HEK293 (cell line): ENCODE data around the gene CD5L.

ENCODE experiments used
- CTCF ChIA-PET: fragments of 350-600 bp; formaldehyde crosslinking; extraction: SDS; loops from one replicate; lab custom pipeline; 2021; ENCODE audit warnings: antibody characterized with exemption; lab: Yijun Ruan, JAX
- POLR2A ChIA-PET: fragments of 300-600 bp; formaldehyde crosslinking; extraction: SDS; loops from one replicate; lab custom pipeline; 2020; ENCODE audit warnings: antibody characterized with exemption, inconsistent platforms; lab: Yijun Ruan, JAX
- H3K27ac ChIP-seq: fragments of 200-500 bp; sonication (Bioruptor generic); 2 replicates; pipeline ENCODE4 v1.5.1; 2014; ENCODE audit warnings: low read depth, low read length, control low read depth, inconsistent platforms; ENCODE audit errors: extremely low read depth
- H3K36me3 ChIP-seq, 2 experiments: fragments of 200-500 bp in 1 of 2; sonication (Bioruptor generic) in 1 of 2; 1 replicate in 1 of 2; 2 replicates in 1 of 2; pipeline ENCODE4 v1.5.1; 2014 to 2017; ENCODE audit warnings: inconsistent platforms in 2 of 2, low read length in 2 of 2; ENCODE audit not compliant: control insufficient read depth in 2 of 2, insufficient read depth in 1 of 2
- H3K4me1 ChIP-seq: fragments of 200-500 bp; sonication (Bioruptor generic); 2 replicates; pipeline ENCODE4 v1.5.1; 2014; ENCODE audit warnings: mild to moderate bottlenecking, low read length, inconsistent platforms; ENCODE audit not compliant: control insufficient read depth, insufficient read depth
- H3K4me3 ChIP-seq: 2 replicates; pipeline ENCODE4 v1.5.1; 2011; ENCODE audit warnings: low read depth, mild to moderate bottlenecking, control low read depth, low read length, moderate library complexity
- H3K9me3 ChIP-seq: fragments of 200-500 bp; sonication (Bioruptor generic); 2 replicates; pipeline ENCODE4 v1.5.1; 2014; ENCODE audit warnings: low read depth, low read length, inconsistent platforms; ENCODE audit not compliant: control insufficient read depth, insufficient read depth
- GFI1B ChIP-seq: fragments of 450-650 bp; formaldehyde crosslinking; IDR thresholded peaks from 2 replicates; pipeline ENCODE4 v1.5.1; 2016; ENCODE audit warnings: missing biosample characterization, missing genetic modification characterization
- KLF7 ChIP-seq: fragments of 450-650 bp; formaldehyde crosslinking; IDR thresholded peaks from 2 replicates; pipeline ENCODE4 v1.5.1; 2016; ENCODE audit warnings: missing biosample characterization, missing genetic modification characterization, borderline replicate concordance
- KLF8 ChIP-seq: fragments of 450-650 bp; formaldehyde crosslinking; IDR thresholded peaks from 2 replicates; pipeline ENCODE4 v1.5.1; 2016; ENCODE audit warnings: missing biosample characterization, missing genetic modification characterization
- PRDM2 ChIP-seq: fragments of 450-650 bp; formaldehyde crosslinking; IDR thresholded peaks from 2 replicates; pipeline ENCODE4 v1.5.1; 2016; ENCODE audit warnings: missing biosample characterization, missing genetic modification characterization, borderline replicate concordance
- TCF7L2 ChIP-seq: IDR thresholded peaks from 2 replicates; pipeline ENCODE4 v1.6.1; 2011; ENCODE audit warnings: low read depth, mild to moderate bottlenecking, inconsistent platforms, low read length, moderate library complexity, borderline replicate concordance
- TSHZ1 ChIP-seq: fragments of 450-650 bp; formaldehyde crosslinking; IDR thresholded peaks from 2 replicates; pipeline ENCODE4 v1.5.1; 2016; ENCODE audit warnings: missing biosample characterization, missing genetic modification characterization, borderline replicate concordance
- ZBTB20 ChIP-seq: fragments of 450-650 bp; formaldehyde crosslinking; IDR thresholded peaks from 2 replicates; pipeline ENCODE4 v1.5.1; 2016; ENCODE audit warnings: missing biosample characterization, missing genetic modification characterization
- ZEB2 ChIP-seq: fragments of 450-650 bp; formaldehyde crosslinking; IDR thresholded peaks from 2 replicates; pipeline ENCODE4 v1.5.1; 2016; ENCODE audit warnings: missing biosample characterization, missing genetic modification characterization
- ZFP37 ChIP-seq: fragments of 450-650 bp; formaldehyde crosslinking; IDR thresholded peaks from 2 replicates; pipeline ENCODE4 v1.5.1; 2016; ENCODE audit warnings: missing biosample characterization, missing genetic modification characterization
- ZNF174 ChIP-seq: fragments of 450-650 bp; formaldehyde crosslinking; IDR thresholded peaks from 2 replicates; pipeline ENCODE4 v1.5.0; 2017; ENCODE audit warnings: missing biosample characterization, mild to moderate bottlenecking, missing genetic modification characterization
- ZNF202 ChIP-seq: fragments of 450-650 bp; formaldehyde crosslinking; IDR thresholded peaks from 2 replicates; pipeline ENCODE4 v1.5.1; 2016; ENCODE audit warnings: missing biosample characterization, missing genetic modification characterization, borderline replicate concordance
- ZNF324 ChIP-seq: fragments of 450-650 bp; formaldehyde crosslinking; IDR thresholded peaks from 2 replicates; pipeline ENCODE4 v1.5.1; 2016; ENCODE audit warnings: missing biosample characterization, missing genetic modification characterization
- ZNF335 ChIP-seq: fragments of 450-650 bp; formaldehyde crosslinking; conservative IDR thresholded peaks from 2 replicates; pipeline ENCODE4 v1.5.1; 2016; ENCODE audit warnings: missing biosample characterization, missing genetic modification characterization
- ZNF510 ChIP-seq: fragments of 450-650 bp; formaldehyde crosslinking; IDR thresholded peaks from 2 replicates; pipeline ENCODE4 v1.5.1; 2018; ENCODE audit warnings: mild to moderate bottlenecking, missing genetic modification characterization, missing biosample characterization; ENCODE audit not compliant: insufficient replicate concordance
- ZNF530 ChIP-seq: fragments of 450-650 bp; formaldehyde crosslinking; IDR thresholded peaks from 2 replicates; pipeline ENCODE4 v1.5.1; 2016; ENCODE audit warnings: low read depth, missing biosample characterization, missing genetic modification characterization
- ZNF549 ChIP-seq: fragments of 450-650 bp; IDR thresholded peaks from 2 replicates; pipeline ENCODE4 v1.5.1; 2018; ENCODE audit warnings: missing biosample characterization, missing genetic modification characterization, mild to moderate bottlenecking, inconsistent platforms, moderate library complexity
- ZNF580 ChIP-seq: fragments of 450-650 bp; formaldehyde crosslinking; IDR thresholded peaks from 2 replicates; pipeline ENCODE4 v1.5.1; 2016; ENCODE audit warnings: missing biosample characterization, missing genetic modification characterization
- ZNF707 ChIP-seq: fragments of 450-650 bp; formaldehyde crosslinking; IDR thresholded peaks from 2 replicates; pipeline ENCODE4 v1.5.1; 2016; ENCODE audit warnings: missing biosample characterization, missing genetic modification characterization
- ZNF768 ChIP-seq: fragments of 450-650 bp; formaldehyde crosslinking; IDR thresholded peaks from 2 replicates; pipeline ENCODE4 v1.5.1; 2018; ENCODE audit warnings: missing biosample characterization, mild to moderate bottlenecking, missing genetic modification characterization
- ZNF837 ChIP-seq: fragments of 450-650 bp; formaldehyde crosslinking; IDR thresholded peaks from 2 replicates; pipeline ENCODE4 v1.5.1; 2016; ENCODE audit warnings: missing biosample characterization, missing genetic modification characterization

CD5L gene

GRCh38 chr1:157819215-157819614 lies 22.4 kb downstream of the CD5L start:
- Histone ChIP-seq H3K9me3 (no peaks in the 10 kb centered on the region), H3K4me3 (no peak overlapping the region), H3K27ac (no peak overlapping the region), H3K4me1 (no peaks in the 10 kb centered on the region), H3K36me3 (no peaks in the 10 kb centered on the region)
- CTCF ChIA-PET: interaction anchor here (0.6 kb wide), 1 partner anchor 685 kb away, joined by 3 read pairs; no protein-coding TSS in a partner anchor
- TF ChIP-seq ZNF335 (no peak), KLF8 (tag by site-specific recombination) (no peak), ZFP37 (tag by site-specific recombination) (no peak), ZNF324 (tag by site-specific recombination) (no peak)
- POLR2A ChIA-PET: no interaction called here

- H3K9me3 ChIP-seq: no peaks in the 10 kb centered on the region
- CTCF ChIA-PET: interaction anchor here (0.9 to 1.1 kb wide), 2 partner anchors 13 to 16 kb away, joined by 3 to 4 read pairs; no protein-coding TSS in a partner anchor
- POLR2A ChIA-PET: no interaction called here
- TF ChIP-seq TCF7L2 (no peak), KLF7 (tag by site-specific recombination) (no peak), TSHZ1 (tag by site-specific recombination) (no peak), ZNF549 (no peak), ZNF202 (tag by site-specific recombination) (no peak)
- TF ChIP-seq, all 188 proteins: peak for 0
- H3K27ac ChIP-seq: no peak overlapping the region
- H3K4me3 ChIP-seq: no peak overlapping the region
- H3K36me3 ChIP-seq: no peaks in the 10 kb centered on the region
- no peaks in the 10 kb centered on the region for H3K4me1 ChIP-seq
Observed at GRCh38 chr1:157813269-157813668, 28.3 kb downstream of the CD5L start.

DNA sequence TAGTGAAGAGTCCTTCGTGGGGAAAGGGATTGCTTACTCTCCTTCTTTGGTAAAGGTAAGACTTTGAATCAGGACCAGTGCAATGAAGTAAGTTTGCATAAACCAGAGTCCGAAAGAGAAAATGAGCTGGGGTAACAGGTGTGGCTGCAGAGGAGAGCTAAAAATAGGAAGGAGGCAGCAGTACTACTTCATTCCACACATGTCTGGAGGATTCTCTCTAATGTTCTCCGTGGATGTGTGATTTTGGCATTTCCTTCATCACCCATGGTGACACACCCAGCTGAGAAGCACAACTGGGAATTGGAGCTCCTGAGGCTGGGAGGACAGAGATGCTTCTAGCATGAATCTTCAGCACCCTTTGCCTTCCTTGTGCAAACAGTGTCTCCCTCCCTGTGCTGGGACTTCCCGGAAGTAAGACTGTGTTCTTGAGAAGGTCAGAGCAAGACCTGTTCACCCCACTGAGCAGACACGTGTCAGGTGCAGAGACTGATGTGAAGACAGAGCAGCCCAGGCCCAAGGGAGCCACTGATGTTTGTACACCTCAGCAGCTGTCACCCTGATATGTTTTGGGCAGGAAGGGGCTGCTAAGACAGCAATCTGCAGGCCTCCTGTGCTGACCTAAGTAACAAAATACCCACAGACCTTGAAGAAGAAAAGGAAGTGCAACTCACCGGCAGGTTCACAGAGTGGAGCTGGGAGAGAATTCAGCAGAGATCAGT lies 35.0 kb downstream of the CD5L start:
- Histone ChIP-seq H3K4me3 (no peak overlapping the region), H3K4me1 (no peaks in the 10 kb centered on the region), H3K36me3 (no peaks in the 10 kb centered on the region), H3K27ac (no peak overlapping the region), H3K9me3 (no peaks in the 10 kb centered on the region)
- TF ChIP-seq GFI1B (no peak), ZNF837 (tag by site-specific recombination) (no peak), ZNF580 (tag by site-specific recombination) (no peak), PRDM2 (tag by site-specific recombination) (no peak), ZNF768 (tag by site-specific recombination) (no peak), ZNF707 (no peak), ZNF530 (no peak), ZBTB20 (no peak), ZNF510 (no peak), ZNF174 (no peak), ZEB2 (no peak)
- POLR2A ChIA-PET: no interaction called here
- CTCF ChIA-PET: interaction anchor here (1.3 kb wide), 1 partner anchor 226 kb away, joined by 3 read pairs; no protein-coding TSS in a partner anchor
